NB4 (cell line): Measurements from ENCODE around the gene CIT.

Experiments
- DNase-seq: peaks from one replicate; pipeline ENCODE4 v3.0.0; 2010; ENCODE audit warnings: low read depth
- H3K4me3 ChIP-seq: one replicate; pipeline ENCODE4 v1.5.1; 2011; ENCODE audit warnings: mild to moderate bottlenecking, low read depth, low read length, moderate library complexity
- CTCF ChIP-seq: IDR thresholded peaks from one replicate; pipeline ENCODE4 v1.5.1; 2012; ENCODE audit warnings: low read depth, low read length
- MAX ChIP-seq: IDR thresholded peaks from 2 replicates; pipeline ENCODE4 v1.6.1; 2011; ENCODE audit warnings: low read depth, low read length
- MYC ChIP-seq: IDR thresholded peaks from 2 replicates; pipeline ENCODE4 v1.6.1; 2011; ENCODE audit warnings: low read depth, low read length
- POLR2A ChIP-seq: IDR thresholded peaks from 2 replicates; pipeline ENCODE4 v1.6.1; 2011; ENCODE audit warnings: mild to moderate bottlenecking; ENCODE audit not compliant: insufficient read length; ENCODE audit errors: extremely low read depth

CIT gene

GRCh38 chr12:119842380-119842779 is 34.7 kb downstream of the CIT start:
- no peak for DNase-seq
- H3K4me3 ChIP-seq, result no peak overlapping the region
- TF ChIP-seq MYC (no peak), MAX (no peak), POLR2A (no peak), CTCF (no peak)

- no peak overlapping the region for H3K4me3 ChIP-seq
- no peak for TF ChIP-seq CTCF
- DNase-seq, result no peak
Observed at GRCh38 chr12:119841433-119842210, 35.5 kb downstream of the CIT start.

GRCh38 chr12:119840582-119840981 is 36.5 kb downstream of the CIT start:
- TF ChIP-seq POLR2A (no peak), MYC (no peak), CTCF (no peak), MAX (no peak)

GRCh38 chr12:119840168-119840567 is 37.0 kb downstream of the CIT start:
- no peak for DNase-seq
- TF ChIP-seq CTCF (no peak), MAX (no peak), POLR2A (no peak), MYC (no peak)
- H3K4me3 ChIP-seq, result no peak overlapping the region

More at GRCh38 chr12:119840582-119840981, 36.5 kb downstream of the CIT start:
- DNase-seq, result no peak
- H3K4me3 ChIP-seq, result no peak overlapping the region

GRCh38 chr12:119838826-119839600 is 38.1 kb downstream of the CIT start:
- TF ChIP-seq POLR2A, result no peak
- TF ChIP-seq MAX, result no peak
- TF ChIP-seq MYC, result no peak
- no peak for TF ChIP-seq CTCF
- H3K4me3 ChIP-seq, result no peak overlapping the region
- no peak for DNase-seq
